GM12875 (cell line): ENCODE data around the gene MAST2.

Experiments used
- H3K4me3 ChIP-seq: one replicate; pipeline ENCODE4 v1.5.1; 2011; ENCODE audit warnings: low read depth, low read length, control low read depth
- CTCF ChIP-seq: IDR thresholded peaks from 2 replicates; pipeline ENCODE4 v1.5.1; 2011; ENCODE audit warnings: low read depth, mild to moderate bottlenecking, control low read depth, inconsistent platforms, low read length, moderate library complexity, borderline replicate concordance; ENCODE audit not compliant: insufficient read depth

Gene MAST2

GRCh38 chr1:45775794-45776193 lies 27.6 kb upstream of the MAST2 start:
- no peak overlapping the region for H3K4me3 ChIP-seq
- no peak for TF ChIP-seq CTCF

DNA sequence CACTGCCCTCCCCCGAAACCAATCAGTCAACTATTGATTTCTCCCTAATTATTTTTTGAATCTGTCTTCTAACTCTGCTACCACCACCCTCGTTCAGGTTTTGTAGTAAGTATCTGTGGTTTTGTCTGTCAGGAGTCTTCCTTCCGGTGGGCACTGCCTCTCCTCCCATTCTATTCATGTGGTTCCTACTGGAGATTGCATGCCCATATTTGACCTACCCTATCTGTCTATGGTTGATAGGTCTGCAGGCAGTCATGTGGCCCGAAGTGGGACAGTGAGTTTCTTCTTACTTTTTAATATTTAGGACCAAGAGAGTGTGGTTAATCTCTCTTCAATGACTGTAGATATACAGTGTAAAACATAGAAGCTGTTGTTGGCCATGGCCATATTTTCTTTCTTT lies 17.8 kb upstream of the MAST2 start:
- no peak overlapping the region for H3K4me3 ChIP-seq
- TF ChIP-seq CTCF, result no peak

DNA sequence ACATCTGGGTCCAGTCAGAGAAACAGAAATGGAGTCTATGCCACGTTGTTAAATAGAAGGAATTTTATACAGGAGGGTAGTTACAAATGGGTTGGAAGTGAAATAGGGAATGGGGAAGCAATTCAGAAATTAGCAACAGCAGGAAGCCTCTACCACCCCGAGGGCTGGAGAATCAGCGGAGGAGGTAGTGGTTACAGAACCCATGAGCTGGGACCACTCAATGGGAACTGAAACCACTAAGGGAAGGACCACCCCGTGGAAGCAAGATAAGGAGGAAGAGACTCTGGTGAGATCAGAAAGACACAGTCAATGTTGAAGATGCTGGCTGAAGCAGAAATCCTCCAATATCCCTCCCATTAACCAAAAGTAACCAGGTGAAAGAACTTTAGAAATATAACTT lies 15.5 kb upstream of the MAST2 start:
- no peak overlapping the region for H3K4me3 ChIP-seq
- no peak for TF ChIP-seq CTCF

GRCh38 chr1:45789601-45790000 lies 13.8 kb upstream of the MAST2 start:
- H3K4me3 ChIP-seq, result no peak overlapping the region
- no peak for TF ChIP-seq CTCF

- no peak for TF ChIP-seq CTCF
These were observed 10.7 kb upstream of the MAST2 start for GRCh38 chr1:45792744-45793143.

DNA sequence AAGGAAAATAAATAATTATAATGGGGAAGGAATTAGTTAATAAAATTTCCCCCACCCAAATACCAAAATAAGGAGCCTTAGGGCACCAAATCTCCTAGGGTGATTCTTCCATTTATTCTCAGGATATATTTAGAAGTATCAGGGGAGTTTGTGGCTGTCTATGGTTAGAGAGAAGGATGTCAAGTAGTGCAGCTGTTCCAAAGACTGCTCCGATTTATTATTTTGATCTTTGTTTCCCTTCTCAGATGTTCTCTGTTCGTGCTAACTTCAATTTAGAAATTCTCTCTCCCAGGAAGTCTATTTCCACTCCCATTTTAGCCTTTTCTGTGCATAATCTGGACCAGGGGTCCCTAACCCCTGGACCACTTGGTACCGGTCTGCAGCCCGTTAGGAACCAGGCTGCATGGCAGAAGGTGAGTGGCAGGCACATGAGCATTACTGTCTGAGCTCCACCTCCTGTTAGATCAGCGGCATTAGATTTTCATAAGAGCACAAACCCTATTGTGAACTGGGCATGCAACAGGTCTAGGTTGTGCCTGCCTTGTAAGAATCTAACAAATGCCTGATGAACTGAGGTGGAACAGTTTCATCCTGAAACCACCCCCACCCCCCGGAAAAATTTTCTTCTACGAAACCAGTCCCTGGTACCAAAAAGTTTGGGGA lies 9.3 kb upstream of the MAST2 start:
- no peak overlapping the region for H3K4me3 ChIP-seq
- TF ChIP-seq CTCF, result no peak

More at GRCh38 chr1:45792744-45793143, 10.7 kb upstream of the MAST2 start:
- H3K4me3 ChIP-seq, result no peak overlapping the region

DNA sequence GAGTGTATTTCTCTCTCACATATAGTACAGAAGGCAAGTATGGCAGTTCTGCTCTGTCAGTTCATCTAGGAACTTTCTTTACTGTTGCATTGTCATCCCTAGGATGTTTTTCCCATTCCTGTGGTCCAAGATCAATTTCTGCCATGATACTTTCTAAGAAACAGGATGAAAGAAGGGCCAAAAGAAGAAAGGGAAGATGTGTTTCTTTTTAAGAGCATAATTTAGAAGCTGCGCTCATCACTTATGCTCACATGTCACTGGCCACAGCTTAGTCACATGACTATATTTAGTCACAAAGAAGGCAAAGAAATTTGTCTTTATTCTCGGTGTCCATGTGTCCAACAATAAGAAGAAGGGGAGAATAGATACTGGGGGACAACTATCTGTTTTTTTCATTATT lies 7.0 kb upstream of the MAST2 start:
- no peak overlapping the region for H3K4me3 ChIP-seq
- no peak for TF ChIP-seq CTCF
